ENCODE measurements around the gene CDHR5. TPM values are rescaled to one million over a fixed set of nuclear protein-coding genes. Genes with fewer than 3 reads are reported as not detected.
A peak's percentile ranks its signal among the peaks of the same experiment; 100 is the strongest.

CDHR5 gene
- total RNA-seq, 4 donors from 2014 or later: 256 to 1,063 (median 597) TPM

DNA sequence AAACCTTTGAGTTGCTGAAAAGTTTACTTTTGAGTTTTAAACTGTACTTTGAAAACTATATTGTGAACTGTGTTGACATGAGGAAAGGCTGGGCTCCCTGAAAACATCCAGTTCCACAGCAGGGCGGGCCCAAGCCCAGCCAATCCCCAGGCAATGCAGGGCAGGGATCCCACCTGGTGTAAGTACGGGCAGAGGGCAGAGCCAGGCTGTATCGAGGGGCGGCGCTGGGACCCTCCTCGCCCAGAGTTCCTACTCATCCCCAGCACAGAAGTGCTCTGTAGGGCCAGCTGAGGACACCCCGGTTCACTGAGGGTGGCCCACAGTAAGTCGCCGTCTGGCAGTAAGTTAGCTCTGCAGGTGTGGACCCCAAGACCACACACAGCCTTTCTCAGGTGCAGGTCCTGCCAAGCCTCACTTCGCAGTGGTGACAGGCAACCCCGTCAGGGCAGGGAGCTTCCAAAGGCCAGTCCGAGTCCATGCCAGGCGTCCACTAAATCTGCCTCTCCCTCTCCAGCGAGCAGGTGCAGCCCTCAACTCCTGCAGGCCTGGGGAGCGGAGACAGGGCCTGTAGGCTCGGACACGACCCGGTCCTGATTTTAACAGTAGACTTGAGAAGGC lies 57.6 kb downstream of the CDHR5 start:
- Histone ChIP-seq H3K27ac (peak overlapping the region; percentile 85 to 94 (median 91)), H3K36me3 (no peaks in the 10 kb centered on the region), H3K27me3 (no peaks in the 10 kb centered on the region), H3K4me1 (peaks cover 9 to 28% (median 23%) of the 10 kb centered on the region in 4 donors), H3K9me3 (no peaks in the 10 kb centered on the region), H3K4me3 (peak overlapping the region in 2 of 4 donors; percentile 57 to 58)
- WGBS, 2 donors (ENCODE audit: low coverage in 1 of 2): 91% methylated on average over 18 of the region's 18 CpGs; no CpG with 5 or more reads in 1 of the 2 donors
- no peak for DNase-seq
- no peak for TF ChIP-seq POLR2AphosphoS5 (IDR thresholded peaks at IDR 0.05)
- TF ChIP-seq, protein P1, sequence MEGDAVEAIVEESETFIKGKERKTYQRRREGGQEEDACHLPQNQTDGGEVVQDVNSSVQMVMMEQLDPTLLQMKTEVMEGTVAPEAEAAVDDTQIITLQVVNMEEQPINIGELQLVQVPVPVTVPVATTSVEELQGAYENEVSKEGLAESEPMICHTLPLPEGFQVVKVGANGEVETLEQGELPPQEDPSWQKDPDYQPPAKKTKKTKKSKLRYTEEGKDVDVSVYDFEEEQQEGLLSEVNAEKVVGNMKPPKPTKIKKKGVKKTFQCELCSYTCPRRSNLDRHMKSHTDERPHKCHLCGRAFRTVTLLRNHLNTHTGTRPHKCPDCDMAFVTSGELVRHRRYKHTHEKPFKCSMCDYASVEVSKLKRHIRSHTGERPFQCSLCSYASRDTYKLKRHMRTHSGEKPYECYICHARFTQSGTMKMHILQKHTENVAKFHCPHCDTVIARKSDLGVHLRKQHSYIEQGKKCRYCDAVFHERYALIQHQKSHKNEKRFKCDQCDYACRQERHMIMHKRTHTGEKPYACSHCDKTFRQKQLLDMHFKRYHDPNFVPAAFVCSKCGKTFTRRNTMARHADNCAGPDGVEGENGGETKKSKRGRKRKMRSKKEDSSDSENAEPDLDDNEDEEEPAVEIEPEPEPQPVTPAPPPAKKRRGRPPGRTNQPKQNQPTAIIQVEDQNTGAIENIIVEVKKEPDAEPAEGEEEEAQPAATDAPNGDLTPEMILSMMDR (IDR thresholded peaks at IDR 0.05): no peak
- no peak for TF ChIP-seq EP300 (IDR thresholded peaks at IDR 0.05; ENCODE audit: low read depth)
- no peak for TF ChIP-seq POLR2A (IDR thresholded peaks at IDR 0.05)
- in situ Hi-C loops (cut with MboI; ENCODE audit: low pct_ligation_motif_present in 1 of 4, low pct_unique_long_range_greater_than_20kb in 1 of 4, low sequenced_read_pairs in 3 of 4): no loop called here
- intact Hi-C loops (cut with DNase I; ENCODE audit: low total_unique reads): no loop called here

Small RNAs within 50 kb of the gene (small RNA-seq; reads per million reads assigned to genes)
- gene MIR210: 11.8 to 199 (median 54.1) reads per million in 4 donors

Other genes starting within 250 kb of the CDHR5 start
- 100 to 1,000 TPM; 159 to 359 (median 200) TPM for gene PKP3, start 230.7 kb downstream of the CDHR5 start, total RNA-seq
- 100 to 1,000 TPM; 107 to 344 (median 148) TPM for gene SIGIRR, start 210.0 kb downstream of the CDHR5 start, total RNA-seq
- gene ANO9, start 182.9 kb downstream of the CDHR5 start, total RNA-seq: 100 to 1,000 TPM; 117 to 490 (median 296) TPM
- 100 to 1,000 TPM in 2 of 4 donors, 10 to 100 TPM in 2; 28.5 to 264 (median 76.0) TPM for gene PTDSS2, start 174.7 kb downstream of the CDHR5 start, total RNA-seq
- gene RNH1, start 117.7 kb downstream of the CDHR5 start, total RNA-seq: 100 to 1,000 TPM; 151 to 309 (median 198) TPM
- gene HRAS, start 89.4 kb downstream of the CDHR5 start, total RNA-seq: 10 to 100 TPM; 31.0 to 57.1 (median 33.9) TPM
- 1 to 10 TPM; 2.3 to 8.4 (median 3.1) TPM for gene LRRC56, start 87.4 kb downstream of the CDHR5 start, total RNA-seq
- gene LMNTD2, start 64.2 kb downstream of the CDHR5 start, total RNA-seq: 10 to 100 TPM; 14.8 to 89.0 (median 16.6) TPM
- gene RASSF7, start 64.0 kb downstream of the CDHR5 start, total RNA-seq: 100 to 1,000 TPM; 131 to 247 (median 213) TPM
- gene PHRF1, start 48.5 kb downstream of the CDHR5 start, total RNA-seq: 10 to 100 TPM; 28.4 to 60.6 (median 43.2) TPM
- gene IRF7, start 9.0 kb downstream of the CDHR5 start, total RNA-seq: 100 to 1,000 TPM in 1 of 4 donors, 10 to 100 TPM in 3; 40.4 to 122 (median 49.9) TPM
- gene SCT, start 2.2 kb upstream of the CDHR5 start, total RNA-seq: not detected
- gene DRD4, start 12.3 kb upstream of the CDHR5 start, total RNA-seq: not detected
- gene DEAF1, start 70.3 kb upstream of the CDHR5 start, total RNA-seq: 10 to 100 TPM; 24.4 to 84.5 (median 34.0) TPM
- 100 to 1,000 TPM in 1 of 4 donors, 10 to 100 TPM in 3; 19.3 to 121 (median 41.8) TPM for gene TMEM80, start 70.9 kb upstream of the CDHR5 start, total RNA-seq
- 1,000 to 10,000 TPM in 1 of 4 donors, 100 to 1,000 TPM in 3; 257 to 1,130 (median 322) TPM for gene EPS8L2, start 81.3 kb upstream of the CDHR5 start, total RNA-seq
- gene TALDO1, start 122.5 kb upstream of the CDHR5 start, total RNA-seq: 100 to 1,000 TPM; 124 to 164 (median 141) TPM
- 100 to 1,000 TPM in 1 of 4 donors, 10 to 100 TPM in 3; 28.0 to 239 (median 38.4) TPM for gene GATD1, start 152.5 kb upstream of the CDHR5 start, total RNA-seq
- 1 to 10 TPM in 1 of 4 donors, under 1 TPM in 1, not detected in 2; 0.79 to 1.2 TPM for gene CEND1, start 165.1 kb upstream of the CDHR5 start, total RNA-seq
- gene SLC25A22, start 173.3 kb upstream of the CDHR5 start, total RNA-seq: 10 to 100 TPM in 2 of 4 donors, 1 to 10 TPM in 2; 6.0 to 28.3 (median 9.7) TPM
- gene PIDD1, start 180.3 kb upstream of the CDHR5 start, total RNA-seq: 100 to 1,000 TPM in 2 of 4 donors, 10 to 100 TPM in 2; 26.0 to 185 (median 70.5) TPM
- gene RPLP2, start 185.0 kb upstream of the CDHR5 start, total RNA-seq: 100 to 1,000 TPM; 273 to 670 (median 466) TPM
- 100 to 1,000 TPM in 3 of 4 donors, 10 to 100 TPM in 1; 61.7 to 821 (median 134) TPM for gene PNPLA2, start 194.0 kb upstream of the CDHR5 start, total RNA-seq
- 100 to 1,000 TPM in 3 of 4 donors, 10 to 100 TPM in 1; 82.7 to 373 (median 210) TPM for gene CRACR2B, start 203.0 kb upstream of the CDHR5 start, total RNA-seq
- 100 to 1,000 TPM; 252 to 650 (median 429) TPM for gene CD151, start 208.0 kb upstream of the CDHR5 start, total RNA-seq
- 10 to 100 TPM in 3 of 4 donors, 1 to 10 TPM in 1; 9.7 to 66.6 (median 32.7) TPM for gene POLR2L, start 217.6 kb upstream of the CDHR5 start, total RNA-seq
- 10 to 100 TPM; 25.1 to 75.0 (median 32.4) TPM for gene TSPAN4, start 217.9 kb upstream of the CDHR5 start, total RNA-seq